ENCODE results near the gene NKTR.
"Not testable (repeated sequence)": the region's sequence is repeated elsewhere in the genome, so short reads cannot be mapped to it uniquely, and the experiment has no call there.

NKTR gene

GRCh38 chr3:42595682-42596081 is 4.8 kb upstream of the NKTR start:
- no peak for TF ChIP-seq CTCF (conservative IDR thresholded peaks at IDR 0.05; ENCODE audit: control insufficient read depth, insufficient read depth, low read depth, low read length)
- H3K4me3 ChIP-seq (ENCODE audit: control insufficient read depth, low read depth, low read length): no peak overlapping the region
- no peak for DNase-seq (ENCODE audit: low read depth)

GRCh38 chr3:42597098-42597497 is 3.4 kb upstream of the NKTR start:
- not testable (repeated sequence) for DNase-seq (ENCODE audit: low read depth)

GRCh38 chr3:42600958-42601675 is 631 bp downstream of the NKTR start:
- peak overlapping the region; percentile 84 for H3K4me3 ChIP-seq (ENCODE audit: control insufficient read depth, low read depth, low read length)
- TF ChIP-seq CTCF (conservative IDR thresholded peaks at IDR 0.05; ENCODE audit: control insufficient read depth, insufficient read depth, low read depth, low read length): peak; percentile 13
- DNase-seq (ENCODE audit: low read depth): peak; percentile 66

More at GRCh38 chr3:42597098-42597497, 3.4 kb upstream of the NKTR start:
- H3K4me3 ChIP-seq (ENCODE audit: control insufficient read depth, low read depth, low read length): not testable (repeated sequence)

GRCh38 chr3:42601896-42602581 is 1.6 kb downstream of the NKTR start:
- peak; percentile 41 for DNase-seq (ENCODE audit: low read depth)
- H3K4me3 ChIP-seq (ENCODE audit: control insufficient read depth, low read depth, low read length): peak overlapping the region; percentile 84
- peak; percentile 38 for TF ChIP-seq CTCF (conservative IDR thresholded peaks at IDR 0.05; ENCODE audit: control insufficient read depth, insufficient read depth, low read depth, low read length)

- no peak for DNase-seq (ENCODE audit: low read depth)
- H3K4me3 ChIP-seq (ENCODE audit: control insufficient read depth, low read depth, low read length): no peak overlapping the region
- TF ChIP-seq CTCF (conservative IDR thresholded peaks at IDR 0.05; ENCODE audit: control insufficient read depth, insufficient read depth, low read depth, low read length): no peak
Measured at GRCh38 chr3:42602961-42603360, 2.5 kb downstream of the NKTR start.

- TF ChIP-seq CTCF (conservative IDR thresholded peaks at IDR 0.05; ENCODE audit: control insufficient read depth, insufficient read depth, low read depth, low read length): no peak
- peak; percentile 30 for DNase-seq (ENCODE audit: low read depth)
Measured at GRCh38 chr3:42605546-42606173, 5.2 kb downstream of the NKTR start.

GRCh38 chr3:42608581-42608980 is 8.1 kb downstream of the NKTR start:
- no peak overlapping the region for H3K4me3 ChIP-seq (ENCODE audit: control insufficient read depth, low read depth, low read length)
- TF ChIP-seq CTCF (conservative IDR thresholded peaks at IDR 0.05; ENCODE audit: control insufficient read depth, insufficient read depth, low read depth, low read length): no peak
- peak; percentile 42 for DNase-seq (ENCODE audit: low read depth)

More at GRCh38 chr3:42605546-42606173, 5.2 kb downstream of the NKTR start:
- H3K4me3 ChIP-seq (ENCODE audit: control insufficient read depth, low read depth, low read length): no peak overlapping the region

Data from fibroblast of mammary gland (primary cell).